Osteoblast (primary cell): ENCODE measurements around the gene KLK15. TPM values are rescaled to one million over a fixed set of nuclear protein-coding genes. Genes with fewer than 3 reads are reported as not detected.
A peak's percentile ranks its signal among the peaks of the same experiment; 100 is the strongest.

Experiments
- DNase-seq: peaks from one replicate; pipeline ENCODE4 v3.0.0; 2011; ENCODE audit warnings: low spot score, mixed read lengths; ENCODE audit not compliant: insufficient read length; ENCODE audit errors: missing footprints
- H2AFZ ChIP-seq: 2 replicates; pipeline ENCODE4 v1.6.0; 2011; ENCODE audit warnings: mild to moderate bottlenecking, low read length
- H3K27ac ChIP-seq: 2 replicates; pipeline ENCODE4 v1.5.1; 2011; ENCODE audit warnings: mild to moderate bottlenecking, low read depth, low read length, moderate library complexity
- H3K27me3 ChIP-seq: 2 replicates; pipeline ENCODE4 v1.6.0; 2012; ENCODE audit warnings: mild to moderate bottlenecking, control low read depth, inconsistent platforms, low read length, moderate library complexity; ENCODE audit not compliant: insufficient read depth
- H3K36me3 ChIP-seq: 2 replicates; pipeline ENCODE4 v1.5.1; 2011; ENCODE audit warnings: mild to moderate bottlenecking, low read length, control low read depth, moderate library complexity; ENCODE audit not compliant: insufficient read depth
- H3K4me1 ChIP-seq: 2 replicates; pipeline ENCODE4 v1.5.1; 2011; ENCODE audit warnings: mild to moderate bottlenecking, low read length, control low read depth, moderate library complexity; ENCODE audit not compliant: insufficient read depth
- H3K4me2 ChIP-seq: 2 replicates; pipeline ENCODE4 v1.6.0; 2011; ENCODE audit warnings: mild to moderate bottlenecking, low read length; ENCODE audit not compliant: insufficient read depth
- H3K4me3 ChIP-seq: fragments of 200-600 bp; sonication (generic); 3 replicates; pipeline ENCODE4 v1.5.1; 2012; ENCODE audit warnings: mild to moderate bottlenecking, low read length, inconsistent platforms; ENCODE audit not compliant: insufficient read depth
- H3K79me2 ChIP-seq: 2 replicates; pipeline ENCODE4 v1.6.0; 2012; ENCODE audit warnings: mild to moderate bottlenecking, low read length, control low read depth, inconsistent platforms; ENCODE audit not compliant: insufficient read depth
- H3K9me3 ChIP-seq: 2 replicates; pipeline ENCODE4 v1.5.1; 2011; ENCODE audit warnings: low read depth, low read length, control low read depth
- H4K20me1 ChIP-seq: 2 replicates; pipeline ENCODE4 v1.6.0; 2012; ENCODE audit warnings: mild to moderate bottlenecking, low read length, control low read depth; ENCODE audit not compliant: insufficient read depth
- CTCF ChIP-seq: IDR thresholded peaks from 2 replicates; pipeline ENCODE4 v1.5.1; 2011; ENCODE audit warnings: mild to moderate bottlenecking, low read depth, low read length, moderate library complexity; ENCODE audit errors: extremely low read depth
- total RNA-seq: library from RNA; depleted of rRNA; stranded (reverse); fragments of >200 nt; gene quantifications from 2 replicates; pipeline ENCODE4 v1.2.3, GENCODE V29; 2012

KLK15 gene
- total RNA-seq, 1 donor, result not detected

DNA sequence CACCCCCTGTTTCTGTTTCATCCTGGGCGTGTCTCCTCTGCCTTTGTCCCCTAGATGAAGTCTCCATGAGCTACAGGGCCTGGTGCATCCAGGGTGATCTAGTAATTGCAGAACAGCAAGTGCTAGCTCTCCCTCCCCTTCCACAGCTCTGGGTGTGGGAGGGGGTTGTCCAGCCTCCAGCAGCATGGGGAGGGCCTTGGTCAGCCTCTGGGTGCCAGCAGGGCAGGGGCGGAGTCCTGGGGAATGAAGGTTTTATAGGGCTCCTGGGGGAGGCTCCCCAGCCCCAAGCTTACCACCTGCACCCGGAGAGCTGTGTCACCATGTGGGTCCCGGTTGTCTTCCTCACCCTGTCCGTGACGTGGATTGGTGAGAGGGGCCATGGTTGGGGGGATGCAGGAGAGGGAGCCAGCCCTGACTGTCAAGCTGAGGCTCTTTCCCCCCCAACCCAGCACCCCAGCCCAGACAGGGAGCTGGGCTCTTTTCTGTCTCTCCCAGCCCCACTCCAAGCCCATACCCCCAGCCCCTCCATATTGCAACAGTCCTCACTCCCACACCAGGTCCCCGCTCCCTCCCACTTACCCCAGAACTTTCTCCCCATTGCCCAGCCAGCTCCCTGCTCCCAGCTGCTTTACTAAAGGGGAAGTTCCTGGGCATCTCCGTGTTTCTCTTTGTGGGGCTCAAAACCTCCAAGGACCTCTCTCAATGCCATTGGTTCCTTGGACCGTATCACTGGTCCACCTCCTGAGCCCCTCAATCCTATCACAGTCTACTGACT is 21.4 kb upstream of the KLK15 start, which contains the start of gene KLK3:
TSS of gene KLK3 (plus strand) at position 280 of the 775 bp plus-strand sequence. CDS start at position 321, 41 bp downstream.
- no peak for TF ChIP-seq CTCF
- DNase-seq, result peak; percentile 17
- no peak within 1 kb of the TSS for H3K4me3 ChIP-seq
- no peak within 1 kb of the TSS for H3K27ac ChIP-seq
- H3K27me3 ChIP-seq, result peaks cover 2% of the 10 kb centered on the region
- H3K4me1 ChIP-seq, result no peaks in the 10 kb centered on the region
- H3K79me2 ChIP-seq, result no peaks in the 10 kb centered on the region
- H3K4me2 ChIP-seq, result no peak within 1 kb of the TSS
- no peak within 1 kb of the TSS for H2AFZ ChIP-seq
- H3K36me3 ChIP-seq, result no peaks in the 10 kb centered on the region
- no peaks in the 10 kb centered on the region for H4K20me1 ChIP-seq
- H3K9me3 ChIP-seq, result no peaks in the 10 kb centered on the region

DNA sequence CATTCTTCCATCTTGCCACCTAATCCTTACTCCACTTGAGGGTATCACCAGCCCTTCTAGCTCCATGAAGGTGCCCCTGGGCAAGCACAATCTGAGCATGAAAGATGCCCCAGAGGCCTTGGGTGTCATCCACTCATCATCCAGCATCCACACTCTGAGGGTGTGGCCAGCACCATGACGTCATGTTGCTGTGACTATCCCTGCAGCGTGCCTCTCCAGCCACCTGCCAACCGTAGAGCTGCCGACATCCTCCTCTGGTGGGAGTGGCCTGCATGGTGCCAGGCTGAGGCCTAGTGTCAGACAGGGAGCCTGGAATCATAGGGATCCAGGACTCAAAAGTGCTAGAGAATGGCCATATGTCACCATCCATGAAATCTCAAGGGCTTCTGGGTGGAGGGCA is 18.2 kb upstream of the KLK15 start:
- Histone ChIP-seq H3K27ac (no peak overlapping the region), H3K27me3 (peaks cover 2% of the 10 kb centered on the region), H2AFZ (no peak overlapping the region), H4K20me1 (no peaks in the 10 kb centered on the region), H3K4me3 (no peak overlapping the region), H3K4me2 (no peak overlapping the region), H3K36me3 (no peaks in the 10 kb centered on the region), H3K79me2 (no peaks in the 10 kb centered on the region), H3K9me3 (no peaks in the 10 kb centered on the region), H3K4me1 (no peaks in the 10 kb centered on the region)
- TF ChIP-seq CTCF, result no peak
- DNase-seq, result no peak

- Histone ChIP-seq H3K4me1 (no peaks in the 10 kb centered on the region), H3K4me2 (no peak overlapping the region), H3K27me3 (peaks cover 2% of the 10 kb centered on the region), H4K20me1 (no peaks in the 10 kb centered on the region), H3K4me3 (no peak overlapping the region), H3K27ac (no peak overlapping the region), H3K9me3 (no peaks in the 10 kb centered on the region), H2AFZ (no peak overlapping the region), H3K79me2 (no peaks in the 10 kb centered on the region), H3K36me3 (no peaks in the 10 kb centered on the region)
- DNase-seq, result no peak
- TF ChIP-seq CTCF, result no peak
Measured at GRCh38 chr19:50850738-50851137, 17.4 kb upstream of the KLK15 start.

GRCh38 chr19:50844296-50844935 is 11.0 kb upstream of the KLK15 start:
- H3K9me3 ChIP-seq, result no peaks in the 10 kb centered on the region
- H3K27ac ChIP-seq, result no peak overlapping the region
- H4K20me1 ChIP-seq, result no peaks in the 10 kb centered on the region
- no peak for TF ChIP-seq CTCF
- H3K4me3 ChIP-seq, result no peak overlapping the region
- no peak overlapping the region for H2AFZ ChIP-seq
- no peaks in the 10 kb centered on the region for H3K79me2 ChIP-seq
- no peaks in the 10 kb centered on the region for H3K4me1 ChIP-seq
- no peak overlapping the region for H3K4me2 ChIP-seq
- DNase-seq, result no peak
- H3K27me3 ChIP-seq, result no peaks in the 10 kb centered on the region
- H3K36me3 ChIP-seq, result no peaks in the 10 kb centered on the region
